GM18858 (cell line): ENCODE results near the gene ATXN1.
"Not testable (repeated sequence)": the region's sequence is repeated elsewhere in the genome, so short reads cannot be mapped to it uniquely, and the experiment has no call there.

Experiments
- ATAC-seq: cut with Tn5 transposase; IDR thresholded peaks from one replicate; pipeline ENCODE4 v1.9.1; 2021; ENCODE audit not compliant: unreplicated experiment

Gene ATXN1

GRCh38 chr6:16656451-16656850 lies 104.8 kb downstream of the ATXN1 start:
- no peak for ATAC-seq

- no peak for ATAC-seq
Measured at GRCh38 chr6:16654701-16655100, 106.6 kb downstream of the ATXN1 start.

- no peak for ATAC-seq
Measured at GRCh38 chr6:16653226-16653625, 108.0 kb downstream of the ATXN1 start.

GRCh38 chr6:16651871-16652270 lies 109.4 kb downstream of the ATXN1 start:
- peak; percentile 80 for ATAC-seq

GRCh38 chr6:16649890-16650289 lies 111.4 kb downstream of the ATXN1 start:
- ATAC-seq = no peak

- no peak for ATAC-seq
Measured at GRCh38 chr6:16649241-16649640, 112.0 kb downstream of the ATXN1 start.

- no peak for ATAC-seq
Measured at GRCh38 chr6:16648003-16648402, 113.3 kb downstream of the ATXN1 start.

- no peak for ATAC-seq
Measured at GRCh38 chr6:16647422-16647821, 113.8 kb downstream of the ATXN1 start.

GRCh38 chr6:16644540-16645250 lies 116.6 kb downstream of the ATXN1 start:
- ATAC-seq = no peak

GRCh38 chr6:16639684-16640480 lies 121.4 kb downstream of the ATXN1 start:
- ATAC-seq = no peak

GRCh38 chr6:16637635-16638034 lies 123.6 kb downstream of the ATXN1 start:
- ATAC-seq = no peak

- no peak for ATAC-seq
Measured at GRCh38 chr6:16635810-16636602, 125.3 kb downstream of the ATXN1 start.

GRCh38 chr6:16635291-16635809 lies 125.9 kb downstream of the ATXN1 start:
- no peak for ATAC-seq

GRCh38 chr6:16634855-16635254 lies 126.4 kb downstream of the ATXN1 start:
- ATAC-seq = no peak

- ATAC-seq = no peak
Measured at GRCh38 chr6:16633961-16634360, 127.3 kb downstream of the ATXN1 start.

- ATAC-seq = no peak
Measured at GRCh38 chr6:16633465-16633864, 127.8 kb downstream of the ATXN1 start.

- ATAC-seq = no peak
Measured at GRCh38 chr6:16632101-16632500, 129.2 kb downstream of the ATXN1 start.

GRCh38 chr6:16630026-16630643 lies 131.1 kb downstream of the ATXN1 start:
- no peak for ATAC-seq

- not testable (repeated sequence) for ATAC-seq
Measured at GRCh38 chr6:16628580-16628979, 132.7 kb downstream of the ATXN1 start.

GRCh38 chr6:16626650-16627049 lies 134.6 kb downstream of the ATXN1 start:
- ATAC-seq = no peak
